AG09319 (cell line): Measurements from ENCODE around the gene TMA16.

Source experiments
- DNase-seq: peaks from one replicate; pipeline ENCODE4 v3.0.0-alpha.2; 2010; ENCODE audit warnings: low read depth; ENCODE audit errors: extremely low read depth
- TF ChIP-seq, protein P1 (sequence below): IDR thresholded peaks from 2 replicates; pipeline ENCODE4 v1.5.1; 2011; ENCODE audit warnings: low read depth, mild to moderate bottlenecking, inconsistent platforms, low read length, moderate library complexity

Gene TMA16

DNA sequence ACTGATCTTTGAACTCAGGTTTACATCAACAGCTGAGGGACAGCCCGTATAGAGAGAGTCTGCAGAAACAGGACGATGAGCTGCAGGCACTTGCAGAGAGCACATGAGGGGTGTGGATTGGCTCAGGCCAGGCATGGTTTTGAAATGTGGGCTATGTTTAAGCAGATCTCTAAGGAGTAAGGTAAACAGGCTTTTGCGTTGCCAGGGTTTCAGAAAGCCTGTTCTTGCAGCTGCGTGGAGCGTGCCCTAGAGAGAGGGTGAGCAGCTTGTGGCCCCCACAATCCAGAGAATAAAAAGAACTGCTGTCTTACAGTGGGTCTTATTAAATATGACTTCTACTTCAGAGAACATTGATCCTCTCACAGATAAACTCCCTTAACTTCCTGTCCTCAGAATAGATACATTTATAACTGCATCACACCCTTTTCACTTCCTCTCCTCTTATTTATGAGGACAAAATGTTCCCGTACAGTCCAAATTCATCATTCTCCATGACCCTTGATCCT lies 64.1 kb downstream of the TMA16 start:
- TF ChIP-seq, protein P1, sequence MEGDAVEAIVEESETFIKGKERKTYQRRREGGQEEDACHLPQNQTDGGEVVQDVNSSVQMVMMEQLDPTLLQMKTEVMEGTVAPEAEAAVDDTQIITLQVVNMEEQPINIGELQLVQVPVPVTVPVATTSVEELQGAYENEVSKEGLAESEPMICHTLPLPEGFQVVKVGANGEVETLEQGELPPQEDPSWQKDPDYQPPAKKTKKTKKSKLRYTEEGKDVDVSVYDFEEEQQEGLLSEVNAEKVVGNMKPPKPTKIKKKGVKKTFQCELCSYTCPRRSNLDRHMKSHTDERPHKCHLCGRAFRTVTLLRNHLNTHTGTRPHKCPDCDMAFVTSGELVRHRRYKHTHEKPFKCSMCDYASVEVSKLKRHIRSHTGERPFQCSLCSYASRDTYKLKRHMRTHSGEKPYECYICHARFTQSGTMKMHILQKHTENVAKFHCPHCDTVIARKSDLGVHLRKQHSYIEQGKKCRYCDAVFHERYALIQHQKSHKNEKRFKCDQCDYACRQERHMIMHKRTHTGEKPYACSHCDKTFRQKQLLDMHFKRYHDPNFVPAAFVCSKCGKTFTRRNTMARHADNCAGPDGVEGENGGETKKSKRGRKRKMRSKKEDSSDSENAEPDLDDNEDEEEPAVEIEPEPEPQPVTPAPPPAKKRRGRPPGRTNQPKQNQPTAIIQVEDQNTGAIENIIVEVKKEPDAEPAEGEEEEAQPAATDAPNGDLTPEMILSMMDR = no peak
- DNase-seq = no peak

DNA sequence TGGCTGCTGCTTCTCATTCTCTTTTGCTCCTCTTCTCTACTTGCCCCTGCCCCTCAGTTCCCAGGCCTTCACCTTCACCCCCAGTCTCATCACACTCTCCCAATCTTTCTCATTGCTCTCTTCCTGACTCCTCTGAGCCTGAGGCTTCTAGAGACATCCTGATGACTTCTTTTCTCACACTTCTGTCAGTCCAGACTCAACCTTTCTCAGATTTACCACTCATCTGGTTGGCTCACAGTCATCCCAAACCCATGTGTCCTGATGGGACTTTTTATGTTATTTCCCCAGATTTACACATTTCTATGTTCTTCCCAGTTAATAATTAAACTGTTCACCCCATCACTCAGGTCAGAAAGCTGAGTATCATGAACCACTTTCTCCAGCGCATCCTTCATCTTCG lies 68.0 kb downstream of the TMA16 start:
- TF ChIP-seq, protein P1 = no peak
- no peak for DNase-seq

DNA sequence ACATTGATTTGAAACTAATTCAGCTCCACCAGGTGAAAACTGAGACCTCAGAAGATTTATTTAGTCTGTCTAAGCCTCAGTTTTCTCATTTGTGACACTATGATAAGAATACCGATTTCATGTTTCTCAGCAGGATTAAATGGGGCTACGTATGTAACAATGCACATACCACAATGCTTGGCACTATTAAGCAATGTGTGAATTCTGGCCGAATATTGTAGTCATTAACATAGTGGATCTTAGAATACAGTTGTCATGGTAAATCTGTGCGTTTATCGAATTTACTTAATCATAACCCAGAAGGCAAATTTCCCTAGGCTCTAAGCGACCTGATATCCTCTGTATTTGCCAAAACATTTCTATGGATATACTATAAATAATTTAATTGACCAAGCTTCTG lies 69.1 kb downstream of the TMA16 start:
- no peak for DNase-seq
- TF ChIP-seq, protein P1 = no peak

DNA sequence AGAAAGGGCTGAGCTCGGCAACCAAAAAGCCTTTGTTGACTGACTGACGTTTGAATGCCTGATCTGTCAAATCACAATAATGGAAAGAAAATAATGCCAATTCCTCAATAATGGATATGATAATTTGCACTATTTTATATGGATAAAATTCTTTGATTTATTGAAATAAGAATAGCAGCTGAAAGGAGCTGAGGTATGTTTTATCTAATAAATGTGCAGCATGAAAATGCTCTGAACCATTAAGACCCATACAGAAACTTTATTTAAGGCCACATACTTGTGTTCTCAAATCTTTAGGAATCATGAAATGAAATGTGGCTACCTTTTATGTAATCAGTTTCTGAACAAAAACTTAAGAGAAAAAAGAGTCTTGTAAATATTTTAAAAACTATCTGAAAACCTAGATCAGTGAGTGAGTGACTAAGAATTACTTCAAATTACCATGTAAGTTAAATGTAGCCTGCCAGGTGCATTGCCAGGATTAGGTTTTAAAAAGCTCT lies 69.8 kb downstream of the TMA16 start:
- TF ChIP-seq, protein P1 = no peak
- DNase-seq = no peak

DNA sequence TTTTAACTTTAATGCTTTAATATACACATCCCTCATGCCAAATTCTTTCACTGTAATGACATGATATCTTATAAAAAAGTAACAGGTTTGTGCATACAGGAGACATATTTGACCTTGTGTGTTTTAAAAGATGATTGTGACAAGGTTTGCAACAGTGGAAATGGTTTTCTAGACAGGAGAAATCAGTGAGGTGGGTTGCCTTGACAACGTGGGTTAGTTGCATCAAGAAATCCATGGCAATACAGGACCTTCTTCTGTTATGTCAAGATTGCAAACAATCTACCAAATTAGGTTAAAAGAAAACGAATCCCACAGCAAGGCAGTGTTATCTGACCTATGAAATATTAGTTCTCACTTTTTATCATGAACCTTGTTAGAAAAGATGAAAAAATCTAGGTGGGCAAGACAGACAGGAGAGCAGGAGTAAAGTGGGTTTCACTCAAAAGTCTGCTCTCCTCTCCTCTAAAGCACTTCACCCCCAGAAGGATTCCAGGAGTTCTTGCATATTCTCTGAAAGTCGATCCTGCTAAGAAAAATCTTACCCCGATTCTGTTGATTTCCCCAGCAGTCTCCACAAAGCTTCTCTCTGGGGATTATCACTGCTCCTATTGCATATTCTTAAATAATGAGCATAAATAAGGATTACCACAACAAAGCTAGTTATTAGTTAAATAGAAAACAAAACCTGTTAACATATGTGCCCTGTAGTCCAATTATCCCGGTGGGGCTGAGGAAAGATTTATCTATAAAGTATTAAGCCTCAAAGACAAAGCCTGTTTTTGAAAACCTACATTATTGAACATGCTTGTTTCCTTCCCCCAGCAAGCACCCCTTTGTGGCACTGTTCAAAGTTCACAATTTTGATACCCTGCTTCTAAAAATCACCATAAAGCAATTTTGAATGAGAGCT lies 71.0 kb downstream of the TMA16 start:
- no peak for DNase-seq
- TF ChIP-seq, protein P1 = no peak

DNA sequence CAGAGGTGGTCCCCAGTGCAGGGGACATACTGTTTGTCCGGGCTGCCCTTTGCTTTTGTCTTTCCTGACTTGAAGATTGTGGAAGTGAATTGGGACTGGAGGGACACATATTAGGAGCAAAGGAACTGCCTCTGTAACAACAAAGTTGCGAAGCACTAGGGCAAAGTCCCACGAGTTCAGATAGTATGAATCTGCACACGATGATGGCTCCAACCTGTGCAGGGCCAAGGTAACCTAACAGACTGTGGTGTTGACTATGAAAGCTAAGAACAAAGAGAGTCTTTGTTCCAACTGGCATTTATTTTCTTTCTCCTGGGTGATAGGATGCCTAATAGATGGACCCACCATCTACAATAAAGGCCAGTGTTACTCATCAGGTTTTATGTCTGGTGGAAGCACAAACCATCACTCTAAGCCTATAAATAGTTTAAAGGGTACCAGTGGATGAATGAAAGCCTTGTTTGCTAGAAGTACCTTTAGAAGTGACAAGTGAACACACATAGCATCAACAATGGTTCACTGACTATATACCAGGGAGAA lies 71.8 kb downstream of the TMA16 start:
- DNase-seq = no peak
- TF ChIP-seq, protein P1 = no peak

DNA sequence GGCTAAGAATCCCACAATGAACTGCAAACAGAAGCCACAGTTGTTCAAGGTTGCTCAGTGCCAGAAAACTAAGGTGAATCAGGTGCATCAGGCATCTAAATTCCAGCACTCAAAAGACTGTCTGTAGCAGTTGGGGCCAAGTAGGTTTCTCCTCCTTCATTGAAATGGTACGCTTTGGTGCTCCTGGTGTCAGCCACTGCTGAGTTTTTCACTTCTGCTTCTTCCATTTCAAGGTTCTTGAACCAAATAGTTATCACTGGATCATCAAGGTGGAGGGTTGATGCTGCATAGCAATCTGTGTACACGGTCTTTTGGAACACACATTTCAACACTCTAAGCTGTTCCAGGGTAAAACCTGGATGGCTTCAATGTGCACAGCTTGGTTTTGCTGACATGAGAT lies 74.4 kb downstream of the TMA16 start:
- no peak for DNase-seq
- TF ChIP-seq, protein P1 = no peak
